Measurements from ENCODE around the gene SLC19A1.

Gene SLC19A1

GRCh38 chr21:45475004-45475685, 67.1 kb downstream of the SLC19A1 start:
- DNase-seq (ENCODE audit: low read depth): no peak
- H3K4me3 ChIP-seq (ENCODE audit: low read depth, low read length): no peak overlapping the region

GRCh38 chr21:45474323-45474950, 67.8 kb downstream of the SLC19A1 start:
- no peak overlapping the region for H3K4me3 ChIP-seq (ENCODE audit: low read depth, low read length)
- no peak for DNase-seq (ENCODE audit: low read depth)

- no peak for DNase-seq (ENCODE audit: low read depth)
- no peak overlapping the region for H3K4me3 ChIP-seq (ENCODE audit: low read depth, low read length)
Measured at GRCh38 chr21:45473496-45474322, 68.5 kb downstream of the SLC19A1 start.

- no peak overlapping the region for H3K4me3 ChIP-seq (ENCODE audit: low read depth, low read length)
- no peak for DNase-seq (ENCODE audit: low read depth)
Measured at GRCh38 chr21:45472445-45473365, 69.5 kb downstream of the SLC19A1 start.

GRCh38 chr21:45471525-45472221, 70.6 kb downstream of the SLC19A1 start:
- H3K4me3 ChIP-seq (ENCODE audit: low read depth, low read length): peak overlapping the region; percentile 20

GRCh38 chr21:45470773-45471524, 71.3 kb downstream of the SLC19A1 start:
- peak overlapping the region; percentile 20 for H3K4me3 ChIP-seq (ENCODE audit: low read depth, low read length)

More at GRCh38 chr21:45471525-45472221, 70.6 kb downstream of the SLC19A1 start:
- DNase-seq (ENCODE audit: low read depth): peak; percentile 59

GRCh38 chr21:45470087-45470515, 72.1 kb downstream of the SLC19A1 start:
- no peak for DNase-seq (ENCODE audit: low read depth)
- H3K4me3 ChIP-seq (ENCODE audit: low read depth, low read length): no peak overlapping the region

More at GRCh38 chr21:45470773-45471524, 71.3 kb downstream of the SLC19A1 start:
- DNase-seq (ENCODE audit: low read depth): peak; percentile 80

- H3K4me3 ChIP-seq (ENCODE audit: low read depth, low read length): no peak overlapping the region
- DNase-seq (ENCODE audit: low read depth): no peak
Measured at GRCh38 chr21:45469273-45470086, 72.8 kb downstream of the SLC19A1 start.

- no peak for DNase-seq (ENCODE audit: low read depth)
- no peak overlapping the region for H3K4me3 ChIP-seq (ENCODE audit: low read depth, low read length)
Measured at GRCh38 chr21:45468971-45469272, 73.3 kb downstream of the SLC19A1 start.

GRCh38 chr21:45468051-45468970, 73.9 kb downstream of the SLC19A1 start:
- DNase-seq (ENCODE audit: low read depth): no peak
- no peak overlapping the region for H3K4me3 ChIP-seq (ENCODE audit: low read depth, low read length)

GRCh38 chr21:45467221-45467779, 74.9 kb downstream of the SLC19A1 start:
- no peak overlapping the region for H3K4me3 ChIP-seq (ENCODE audit: low read depth, low read length)
- DNase-seq (ENCODE audit: low read depth): no peak

- no peak overlapping the region for H3K4me3 ChIP-seq (ENCODE audit: low read depth, low read length)
- DNase-seq (ENCODE audit: low read depth): no peak
Measured at GRCh38 chr21:45466330-45467220, 75.7 kb downstream of the SLC19A1 start.

GRCh38 chr21:45465611-45466329, 76.5 kb downstream of the SLC19A1 start:
- no peak for DNase-seq (ENCODE audit: low read depth)
- H3K4me3 ChIP-seq (ENCODE audit: low read depth, low read length): no peak overlapping the region

- no peak overlapping the region for H3K4me3 ChIP-seq (ENCODE audit: low read depth, low read length)
- DNase-seq (ENCODE audit: low read depth): no peak
Measured at GRCh38 chr21:45465105-45465504, 77.1 kb downstream of the SLC19A1 start.

GRCh38 chr21:45464309-45464708, 77.9 kb downstream of the SLC19A1 start:
- H3K4me3 ChIP-seq (ENCODE audit: low read depth, low read length): no peak overlapping the region
- DNase-seq (ENCODE audit: low read depth): no peak

All from skeletal muscle cell (primary cell).